B cell (primary cell): Measurements from ENCODE around the gene MBD6. TPM values are rescaled to one million over a fixed set of nuclear protein-coding genes. Genes with fewer than 3 reads are reported as not detected.

Experiments used
- ATAC-seq: fragments of 200-7000 bp; cut with Tn5 transposase; one replicate; pipeline ENCODE4 v1.10.0; 2021; ENCODE audit warnings: low read depth, mild to moderate bottlenecking, moderate number of reproducible peaks, moderate library complexity
- CTCF ChIA-PET: fragments of 350-600 bp; sonication (Branson Sonifier 250); formaldehyde crosslinking; loops from one replicate; lab custom pipeline; 2021; ENCODE audit warnings: antibody characterized with exemption, inconsistent platforms; lab: Charles Lee
- POLR2A ChIA-PET: fragments of 350-600 bp; sonication (Branson Sonifier 250); formaldehyde crosslinking; loops from one replicate; lab custom pipeline; 2021; ENCODE audit warnings: antibody characterized with exemption; lab: Charles Lee
- DNase-seq: peaks from one replicate; pipeline ENCODE4 v3.0.0; 2013
- H2AFZ ChIP-seq: 2 replicates; pipeline ENCODE4 v1.6.1; 2012; ENCODE audit warnings: mild to moderate bottlenecking, low read depth, low read length; ENCODE audit not compliant: insufficient read depth, poor library complexity, severe bottlenecking
- H3K27ac ChIP-seq, 2 donors: 1 replicate in 1 of 2; 2 replicates in 1 of 2; pipeline ENCODE4 v1.5.1; 2012 to 2013; ENCODE audit warnings: low read length in 2 of 2, mild to moderate bottlenecking in 2 of 2, moderate library complexity in 1 of 2
- H3K27me3 ChIP-seq, 4 experiments: fragments of 200-600 bp in 1 of 4; sonication (generic) in 1 of 4; replicated peaks in 1 of 4; 1 replicate in 2 of 4; 2 replicates in 2 of 4; pipeline versions ENCODE4 v1.6.1 to v1.7.0; 2013 to 2016; ENCODE audit warnings: low read length in 3 of 4, mild to moderate bottlenecking in 2 of 4, mixed read lengths in 1 of 4, moderate library complexity in 1 of 4; ENCODE audit not compliant: insufficient read depth in 4 of 4, control insufficient read depth in 3 of 4; ENCODE audit errors: control extremely low read depth in 1 of 4
- H3K36me3 ChIP-seq, 2 experiments: replicated peaks in 1 of 2; 1 replicate in 1 of 2; 2 replicates in 1 of 2; pipeline versions ENCODE4 v1.6.1 to v1.7.1; 2013; ENCODE audit warnings: low read length in 1 of 2; ENCODE audit not compliant: insufficient read depth in 2 of 2, control insufficient read depth in 1 of 2; ENCODE audit errors: control extremely low read depth in 1 of 2, extremely low read depth in 1 of 2
- H3K4me1 ChIP-seq, 2 donors: fragments of 200-600 bp in 1 of 2; sonication (generic) in 1 of 2; 1 replicate in 1 of 2; 2 replicates in 1 of 2; pipeline versions ENCODE4 v1.5.1 to v1.6.1; 2013 to 2017; ENCODE audit warnings: low read length in 2 of 2; ENCODE audit not compliant: control insufficient read depth in 2 of 2, insufficient read depth in 2 of 2
- H3K4me2 ChIP-seq: replicated peaks from 2 replicates; pipeline ENCODE3; 2012; ENCODE audit warnings: mild to moderate bottlenecking, low read depth, low read length; ENCODE audit not compliant: poor library complexity, severe bottlenecking
- H3K4me3 ChIP-seq, 5 experiments: fragments of 200-600 bp in 1 of 5; sonication (generic) in 1 of 5; 1 replicate in 3 of 5; 2 replicates in 2 of 5; pipeline versions ENCODE4 v1.5.1 to v1.7.0; 2011 to 2016; ENCODE audit warnings: low read length in 4 of 5, mild to moderate bottlenecking in 4 of 5, low read depth in 2 of 5, control low read depth in 1 of 5, moderate library complexity in 1 of 5; ENCODE audit not compliant: insufficient read depth in 1 of 5; ENCODE audit errors: control extremely low read depth in 1 of 5, extremely low read depth in 1 of 5
- H3K79me2 ChIP-seq: fragments of 200-600 bp; sonication (generic); one replicate; pipeline ENCODE4 v1.6.0; 2016; ENCODE audit warnings: low read length; ENCODE audit not compliant: control insufficient read depth, insufficient read depth
- H3K9ac ChIP-seq: fragments of 200-600 bp; sonication (generic); 2 replicates; pipeline ENCODE4 v1.6.1; 2017; ENCODE audit warnings: mild to moderate bottlenecking, low read length, moderate library complexity
- H3K9me3 ChIP-seq, 3 donors: one replicate each; pipeline versions ENCODE4 v1.6.1 to v1.7.1; 2013; ENCODE audit warnings: low read length in 2 of 3; ENCODE audit not compliant: control insufficient read depth in 2 of 3, insufficient read depth in 1 of 3; ENCODE audit errors: control extremely low read depth in 1 of 3
- H4K20me1 ChIP-seq: 2 replicates; pipeline ENCODE4 v1.6.0; 2012; ENCODE audit warnings: mild to moderate bottlenecking, low read length; ENCODE audit not compliant: insufficient read depth, control insufficient read depth, poor library complexity, severe bottlenecking
- H3K27ac Mint-ChIP-seq: one replicate; pipeline ENCODE4 v1.8.0; 2021; ENCODE audit warnings: mixed read lengths
- H3K27me3 Mint-ChIP-seq: one replicate; pipeline ENCODE4 v1.8.0; 2021; ENCODE audit warnings: mixed read lengths
- H3K4me1 Mint-ChIP-seq: one replicate; pipeline ENCODE4 v1.8.0; 2021; ENCODE audit warnings: mixed read lengths
- H3K4me3 Mint-ChIP-seq: one replicate; pipeline ENCODE4 v1.8.0; 2021; ENCODE audit warnings: mixed read lengths
- H3K9me3 Mint-ChIP-seq: one replicate; pipeline ENCODE4 v1.8.0; 2022; ENCODE audit warnings: mixed read lengths; ENCODE audit not compliant: insufficient read depth
- EZH2 ChIP-seq: IDR thresholded peaks from 2 replicates; pipeline ENCODE4 v1.6.1; 2012; ENCODE audit warnings: borderline replicate concordance, low read depth, mild to moderate bottlenecking, moderate library complexity, low read length; ENCODE audit not compliant: insufficient read depth, poor library complexity, severe bottlenecking
- WGBS: methylation state at CpG from one replicate; pipeline ENCODE4 v1.1.5; 2013; ENCODE audit warnings: missing lambda C conversion rate; ENCODE audit not compliant: insufficient coverage; 5-methylcytosine and 5-hydroxymethylcytosine counted together
- intact Hi-C: fragments of 100-400 bp; cut with micrococcal nuclease; formaldehyde crosslinking; loops from one replicate; pipeline ENCODE4 v1.10.0; 2022
- polyA plus RNA-seq: library from polyadenylated mRNA; depleted of rRNA; stranded (reverse); fragments of >200 nt; gene quantifications from 2 replicates; pipeline ENCODE4 v1.2.3, GENCODE V29; 2012
- total RNA-seq, 2 donors: library from RNA; stranded (reverse); fragments of 120-200 nt in 1 of 2; gene quantifications; 1 replicate in 1 of 2; 2 replicates in 1 of 2; pipeline versions ENCODE4 v1.2.3 to v1.2.4, GENCODE V29; 2013 to 2022
- TF ChIP-seq, protein P1 (sequence below): fragments of 200-600 bp; IDR thresholded peaks from one replicate; pipeline ENCODE4 v1.8.0; 2022; ENCODE audit warnings: antibody characterized with exemption, mild to moderate bottlenecking

MBD6 gene
- total and polyA plus RNA-seq, 2 donors (not counting 1 experiment from before 2014, with no cell fraction given) = 39.4 to 121 TPM

DNA sequence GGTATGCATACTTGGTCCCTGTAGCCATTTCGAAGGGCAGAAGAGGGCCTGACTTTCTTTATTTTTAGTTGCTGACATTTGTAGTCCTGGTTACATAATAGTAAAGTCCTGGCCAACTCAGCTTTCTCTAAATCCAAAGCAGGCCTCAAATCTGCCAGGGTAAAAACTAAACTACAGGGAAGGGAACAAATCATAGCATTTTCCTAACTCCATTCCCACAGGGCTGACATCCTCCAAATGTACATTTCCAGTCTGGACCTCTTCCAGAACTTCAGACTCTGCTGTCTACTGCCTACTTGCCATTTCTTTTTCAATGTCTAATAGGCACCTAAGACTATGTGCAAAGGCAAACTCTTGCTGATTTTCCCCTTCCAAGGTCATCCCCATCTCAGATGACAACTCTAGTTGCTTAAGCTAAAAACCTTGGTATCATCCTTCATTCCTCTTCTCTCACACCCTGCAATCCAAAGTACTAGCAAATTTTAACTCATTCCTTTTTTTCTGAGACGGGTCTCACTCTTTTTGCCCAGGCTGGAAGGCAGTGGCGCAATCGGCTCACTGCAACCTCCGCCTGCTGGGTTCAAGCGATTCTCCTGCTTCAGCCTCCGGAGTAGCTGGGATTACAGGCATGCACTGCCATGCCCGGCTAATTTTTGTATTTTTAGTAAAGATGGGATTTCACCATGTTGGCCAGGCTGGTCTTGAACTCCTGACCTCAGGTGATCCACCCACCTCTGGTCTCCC, 4.3 kb upstream of the MBD6 start:
- intact Hi-C loops = no loop called here
- Mint-ChIP-seq H3K4me1 (peaks cover 43% of the 10 kb centered on the region), H3K9me3 (no peaks in the 10 kb centered on the region), H3K27ac (peak overlapping the region; percentile 74), H3K4me3 (peak overlapping the region; percentile 99), H3K27me3 (no peaks in the 10 kb centered on the region)
- Histone ChIP-seq H3K36me3 (peaks cover 22 to 45% of the 10 kb centered on the region in 2 experiments), H3K9ac (no peak overlapping the region), H3K4me1 (peaks cover 32 to 42% of the 10 kb centered on the region in 2 donors), H3K79me2 (peaks cover 29% of the 10 kb centered on the region), H3K4me2 (peak overlapping the region; percentile 96), H2AFZ (no peak overlapping the region), H3K9me3 (no peaks in the 10 kb centered on the region), H3K27me3 (no peaks in the 10 kb centered on the region), H3K27ac (peak overlapping the region in 1 of 2 donors; percentile 98), H3K4me3 (no peak overlapping the region), H4K20me1 (peaks cover 19% of the 10 kb centered on the region)
- TF ChIP-seq EZH2 = no peak
- TF ChIP-seq, protein P1, sequence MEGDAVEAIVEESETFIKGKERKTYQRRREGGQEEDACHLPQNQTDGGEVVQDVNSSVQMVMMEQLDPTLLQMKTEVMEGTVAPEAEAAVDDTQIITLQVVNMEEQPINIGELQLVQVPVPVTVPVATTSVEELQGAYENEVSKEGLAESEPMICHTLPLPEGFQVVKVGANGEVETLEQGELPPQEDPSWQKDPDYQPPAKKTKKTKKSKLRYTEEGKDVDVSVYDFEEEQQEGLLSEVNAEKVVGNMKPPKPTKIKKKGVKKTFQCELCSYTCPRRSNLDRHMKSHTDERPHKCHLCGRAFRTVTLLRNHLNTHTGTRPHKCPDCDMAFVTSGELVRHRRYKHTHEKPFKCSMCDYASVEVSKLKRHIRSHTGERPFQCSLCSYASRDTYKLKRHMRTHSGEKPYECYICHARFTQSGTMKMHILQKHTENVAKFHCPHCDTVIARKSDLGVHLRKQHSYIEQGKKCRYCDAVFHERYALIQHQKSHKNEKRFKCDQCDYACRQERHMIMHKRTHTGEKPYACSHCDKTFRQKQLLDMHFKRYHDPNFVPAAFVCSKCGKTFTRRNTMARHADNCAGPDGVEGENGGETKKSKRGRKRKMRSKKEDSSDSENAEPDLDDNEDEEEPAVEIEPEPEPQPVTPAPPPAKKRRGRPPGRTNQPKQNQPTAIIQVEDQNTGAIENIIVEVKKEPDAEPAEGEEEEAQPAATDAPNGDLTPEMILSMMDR = no peak
- CTCF ChIA-PET = interaction anchor here (0.6 kb wide), 1 partner anchor 180 kb away, joined by 3 read pairs; no protein-coding TSS in a partner anchor
- no peak for DNase-seq
- POLR2A ChIA-PET = no interaction called here
- no peak for ATAC-seq
- 96% methylated on average over 3 of the region's 8 CpGs for WGBS
